Measurements from ENCODE around the gene TTLL5. TPM values are rescaled to one million over a fixed set of nuclear protein-coding genes. Genes with fewer than 3 reads are reported as not detected.

TTLL5 gene
- polyA plus RNA-seq, 1 of the 3 experiments (the other 2 are of a cell fraction), result 9.6 TPM

- TF ChIP-seq FOXJ3 (CRISPR knock-in tag; IDR thresholded peaks at IDR 0.05) (no peak), TEAD4 (IDR thresholded peaks at IDR 0.05; ENCODE audit: borderline replicate concordance, insufficient read depth) (no peak), RFX5 (IDR thresholded peaks at IDR 0.05; ENCODE audit: low read length) (no peak), EP300 (IDR thresholded peaks at IDR 0.05; ENCODE audit: borderline replicate concordance in 1 of 2, low read depth in 1 of 2, low read length in 1 of 2) (peak in 1 of 2 experiments; percentile 36; a peak in 1 of 4 replicates), MAX (IDR thresholded peaks at IDR 0.05; ENCODE audit: low read depth) (no peak), TCF12 (IDR thresholded peaks at IDR 0.05) (peak; percentile 63), JUND (IDR thresholded peaks at IDR 0.05) (peak; percentile 51; the same call in 1 of the 2 replicates), RCOR1 (IDR thresholded peaks at IDR 0.05; ENCODE audit: low read length) (no peak), PBX3 (IDR thresholded peaks at IDR 0.05) (peak; percentile 56), ELF1 (IDR thresholded peaks at IDR 0.05) (no peak), YY1 (IDR thresholded peaks at IDR 0.05; ENCODE audit: low read depth) (no peak)
These were observed 161.6 kb downstream of the TTLL5 start (continued) for GRCh38 chr14:75822522-75823141.

GRCh38 chr14:75823334-75823733, 162.3 kb downstream of the TTLL5 start:
- 70% methylated on average over 4 of the region's 4 CpGs for WGBS (ENCODE audit: low lambda C conversion rate)
- DNase-seq, result no peak

GRCh38 chr14:75824318-75824717, 163.3 kb downstream of the TTLL5 start:
- Histone ChIP-seq H3K9ac (no peak overlapping the region), H3K9me3 (no peaks in the 10 kb centered on the region), H3K79me2 (ENCODE audit: insufficient read depth) (no peaks in the 10 kb centered on the region), H3K9me2 (no peaks in the 10 kb centered on the region), H3F3A (replicated peaks; ENCODE audit: insufficient read depth) (peaks cover 15% of the 10 kb centered on the region), H2AFZ (ENCODE audit: low read depth) (no peak overlapping the region), H3K27ac (ENCODE audit: low read depth in 2 of 2, low read length in 1 of 2) (no peak overlapping the region), H4K20me1 (ENCODE audit: insufficient read depth) (no peaks in the 10 kb centered on the region), H3K4me2 (no peak overlapping the region), H3K4me1 (ENCODE audit: control insufficient read depth in 1 of 2, insufficient read depth in 2 of 2, low read depth in 1 of 2, low read length in 1 of 2) (peaks cover 4 to 33% of the 10 kb centered on the region in 2 experiments), H3K27me3 (ENCODE audit: insufficient read depth) (no peaks in the 10 kb centered on the region), H3K36me3 (replicated peaks in 1 of 2; ENCODE audit: control insufficient read depth in 1 of 2, insufficient read depth in 2 of 2, low read length in 1 of 2) (peaks cover 11 to 23% of the 10 kb centered on the region in 2 experiments), H3K4me3 (ENCODE audit: low read depth in 2 of 2, low read length in 1 of 2) (no peak overlapping the region)
- CTCF ChIA-PET, result interaction anchor here (0.6 to 1.1 kb wide), 2 partner anchors 16 to 1797 kb away, joined by 3 read pairs; no protein-coding TSS in a partner anchor
- TF ChIP-seq FOXM1 (IDR thresholded peaks at IDR 0.05; ENCODE audit: low read depth) (no peak), POLR2AphosphoS5 (IDR thresholded peaks at IDR 0.05; ENCODE audit: low read depth, low read length) (no peak), SIN3A (IDR thresholded peaks at IDR 0.05; ENCODE audit: borderline replicate concordance, low read depth, low read length) (no peak), MEF2A (IDR thresholded peaks at IDR 0.05; ENCODE audit: borderline replicate concordance, low read depth) (no peak), REST (IDR thresholded peaks at IDR 0.05; ENCODE audit: low read depth, low read length) (no peak), TAF1 (IDR thresholded peaks at IDR 0.05; ENCODE audit: borderline replicate concordance, low read depth, low read length) (no peak), NRF1 (IDR thresholded peaks at IDR 0.05; ENCODE audit: low read depth, low read length) (no peak)
- DNase-seq, result no peak
- 96% methylated on average over 3 of the region's 3 CpGs for WGBS (ENCODE audit: low lambda C conversion rate)
- POLR2A ChIA-PET, result no interaction called here

More at GRCh38 chr14:75823334-75823733, 162.3 kb downstream of the TTLL5 start:
- Histone ChIP-seq H3K4me3 (ENCODE audit: low read depth in 2 of 2, low read length in 1 of 2) (no peak overlapping the region), H3K4me1 (ENCODE audit: control insufficient read depth in 1 of 2, insufficient read depth in 2 of 2, low read depth in 1 of 2, low read length in 1 of 2) (peaks cover 4 to 33% of the 10 kb centered on the region in 2 experiments), H3K79me2 (ENCODE audit: insufficient read depth) (no peaks in the 10 kb centered on the region), H3K9me2 (no peaks in the 10 kb centered on the region), H3K4me2 (peak overlapping the region; percentile 45; the same call in 1 of the 2 replicates), H3F3A (replicated peaks; ENCODE audit: insufficient read depth) (peaks cover 15% of the 10 kb centered on the region), H3K27me3 (ENCODE audit: insufficient read depth) (no peaks in the 10 kb centered on the region), H3K9me3 (no peaks in the 10 kb centered on the region), H3K9ac (no peak overlapping the region), H3K36me3 (replicated peaks in 1 of 2; ENCODE audit: control insufficient read depth in 1 of 2, insufficient read depth in 2 of 2, low read length in 1 of 2) (peaks cover 11 to 24% of the 10 kb centered on the region in 2 experiments), H3K27ac (ENCODE audit: low read depth in 2 of 2, low read length in 1 of 2) (peak overlapping the region; percentile 71 to 85; a peak in 3 of 4 replicates), H2AFZ (ENCODE audit: low read depth) (0 out of 2 replicates have a peak overlapping the region, but pooled peaks have one; percentile 6), H4K20me1 (ENCODE audit: insufficient read depth) (no peaks in the 10 kb centered on the region)
- ChIA-PET POLR2A (no interaction called here), CTCF (interaction anchor here (1.1 kb wide), 1 partner anchor 15 kb away, joined by 3 read pairs; no protein-coding TSS in a partner anchor)
- TF ChIP-seq POLR2AphosphoS5 (IDR thresholded peaks at IDR 0.05; ENCODE audit: low read depth, low read length) (no peak), RAD21 (IDR thresholded peaks at IDR 0.05; ENCODE audit: low read length) (no peak)

All from SK-N-SH (cell line).